GM19372 (cell line): ENCODE results near the gene PTAFR.

Source experiments
- ATAC-seq: cut with Tn5 transposase; IDR thresholded peaks from one replicate; pipeline ENCODE4 v1.9.1; 2021; ENCODE audit warnings: mild to moderate bottlenecking, low read depth, moderate library complexity; ENCODE audit not compliant: unreplicated experiment

Gene PTAFR

DNA sequence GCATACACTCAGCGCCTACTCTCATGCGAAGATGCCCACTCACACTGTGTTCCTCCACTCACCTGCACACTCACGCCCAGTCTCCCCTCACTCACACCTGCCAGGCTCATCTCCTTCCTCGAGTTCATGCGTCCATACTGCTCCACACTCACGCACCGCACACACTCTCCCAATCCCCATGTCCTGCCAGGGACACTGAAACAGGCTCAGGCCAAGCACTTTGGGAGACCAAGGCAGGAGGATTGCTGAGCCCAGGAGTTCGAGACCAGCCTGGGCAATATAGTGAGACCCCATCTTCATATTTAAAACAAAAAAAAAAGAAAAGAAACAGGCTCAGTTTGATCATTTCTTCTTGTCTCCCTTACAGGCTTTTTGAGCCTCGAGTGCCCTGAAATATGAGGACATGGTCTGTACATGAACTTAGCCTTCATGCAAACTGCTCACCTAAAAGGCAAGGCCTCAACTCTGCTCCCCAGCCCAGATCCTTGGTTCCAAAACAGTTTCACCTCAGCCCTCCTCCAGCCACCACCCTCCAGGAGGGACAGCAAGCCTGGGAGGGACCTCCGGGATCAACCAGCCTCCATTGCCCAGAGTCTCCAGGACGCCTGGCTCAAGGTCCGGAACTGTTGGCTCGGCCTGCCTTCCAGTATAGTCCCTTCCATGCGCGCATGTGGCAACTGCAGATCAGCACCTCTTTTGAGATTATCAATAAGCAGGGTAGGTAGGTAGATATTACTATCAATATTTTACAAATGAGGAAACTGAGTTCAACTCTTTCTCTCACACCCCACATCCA, 2.4 kb upstream of the PTAFR start:
- no peak for ATAC-seq

DNA sequence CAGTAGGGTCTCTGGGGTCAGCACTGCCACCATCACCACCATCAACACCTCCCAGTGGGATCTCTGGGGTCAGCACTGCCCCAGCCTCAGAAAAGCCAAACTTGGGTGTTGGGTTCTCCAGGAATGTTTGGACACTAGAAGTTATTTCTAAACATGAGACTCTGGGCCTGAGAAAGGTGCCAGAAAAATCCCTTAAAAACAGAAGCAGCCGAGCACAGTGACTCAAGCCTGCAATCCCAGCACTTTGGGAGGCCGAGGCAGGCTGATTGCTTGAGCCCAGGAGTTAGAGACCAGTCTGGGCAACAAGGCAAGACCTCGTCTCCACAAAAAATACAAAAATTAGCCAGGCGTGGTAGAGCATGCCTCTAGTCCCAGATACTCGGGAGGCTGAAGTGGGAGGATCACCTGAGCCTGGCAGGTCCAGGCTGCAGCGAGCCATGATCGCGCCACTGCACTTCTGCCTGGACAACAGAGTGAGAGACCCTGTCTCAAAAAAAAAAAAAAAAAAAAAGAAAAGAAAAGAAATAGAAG, 470 bp downstream of the PTAFR start:
- ATAC-seq = no peak

DNA sequence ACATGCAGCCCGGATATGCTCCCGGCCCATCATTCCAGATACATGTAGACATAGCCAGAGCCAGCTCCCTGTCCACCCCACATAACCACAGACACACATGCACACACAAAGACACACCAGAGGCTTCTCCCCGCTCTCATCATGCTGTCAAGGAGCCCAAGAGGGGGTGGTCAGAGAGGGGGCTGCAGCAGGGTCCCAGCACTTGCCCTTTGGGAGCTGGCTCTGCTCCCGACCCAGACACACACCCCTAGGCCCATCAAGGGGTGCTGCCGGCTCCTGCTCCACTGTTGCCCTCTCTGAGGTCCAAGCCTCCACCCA, 2.6 kb downstream of the PTAFR start:
- ATAC-seq = no peak

DNA sequence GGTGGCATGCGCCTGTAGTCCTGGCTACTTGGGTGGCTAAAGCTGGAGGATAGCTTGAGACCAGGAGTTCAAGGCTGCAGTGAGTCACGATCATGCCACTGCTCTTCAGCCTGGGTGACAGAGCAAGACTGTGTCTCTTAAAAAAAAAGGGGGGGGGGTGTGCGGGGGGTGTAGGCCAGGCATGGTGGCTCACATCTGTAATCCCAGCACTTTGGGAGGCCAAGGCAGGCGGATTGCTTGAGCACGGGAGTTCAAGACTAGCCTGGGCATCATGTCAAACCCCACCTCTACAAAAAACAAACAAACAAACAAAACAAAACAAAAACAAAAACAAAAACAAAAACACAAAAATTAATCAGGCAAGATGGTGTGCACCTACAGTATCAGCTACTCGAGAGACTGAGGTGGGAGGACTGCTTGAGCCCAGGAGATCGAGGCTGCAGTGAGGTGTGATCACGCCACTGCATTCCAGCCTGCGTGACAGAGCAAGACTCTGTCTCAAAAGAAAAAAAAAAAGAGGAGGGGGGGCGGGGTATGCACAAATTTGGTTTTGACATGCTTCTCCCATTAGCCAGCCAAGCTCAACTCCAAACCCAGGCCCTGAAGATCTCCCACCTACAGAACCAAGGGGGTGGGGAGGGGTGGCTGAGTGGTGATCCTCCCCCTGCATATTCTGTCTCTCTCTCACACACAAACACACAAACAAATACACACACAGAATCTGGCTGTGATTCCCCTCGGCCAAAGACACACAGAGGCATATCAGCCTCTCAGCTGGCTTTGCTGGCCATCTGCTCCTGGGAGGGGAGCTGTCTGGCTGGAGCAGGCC, 3.1 kb downstream of the PTAFR start:
- ATAC-seq = no peak

DNA sequence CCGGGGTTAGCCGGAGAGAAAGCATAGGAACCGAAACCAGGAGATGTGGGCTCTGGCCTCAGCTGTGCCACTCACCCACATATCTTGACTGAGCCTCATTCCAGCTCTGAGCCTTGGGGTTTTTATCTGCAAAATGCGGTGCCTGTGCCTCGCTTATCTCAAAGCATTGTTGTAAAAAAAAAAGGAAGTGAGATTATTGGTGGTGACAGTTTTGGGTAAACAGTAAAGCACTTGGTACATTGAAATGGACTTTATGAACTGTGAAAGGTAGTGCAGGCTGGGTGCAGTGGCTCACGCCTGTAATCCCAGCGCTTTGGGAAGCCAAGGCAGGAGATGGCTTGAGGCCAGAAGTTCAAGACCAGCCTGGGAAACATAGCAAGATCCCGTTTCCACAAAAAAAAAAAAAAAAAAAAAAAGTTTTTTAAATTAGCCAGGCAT, 3.8 kb downstream of the PTAFR start:
- peak; percentile 73 for ATAC-seq

DNA sequence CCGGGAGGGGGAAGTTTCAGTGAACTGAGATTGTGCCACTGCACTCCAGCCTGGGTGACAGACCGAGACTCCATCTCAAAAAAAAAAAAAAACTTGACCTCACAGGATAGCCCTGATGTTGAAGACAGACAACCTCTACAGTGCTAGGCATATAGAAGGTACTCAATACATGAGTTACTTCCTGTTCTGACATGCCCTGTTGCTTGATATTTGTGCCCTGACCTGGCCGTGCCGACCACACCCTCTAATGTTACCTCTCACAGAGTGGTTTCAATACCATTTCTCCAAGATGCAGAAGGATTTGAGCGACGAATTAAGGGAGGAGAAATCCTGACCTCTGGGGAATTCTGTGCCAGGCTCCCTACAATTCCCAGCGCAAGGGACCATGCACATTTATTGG, 5.2 kb downstream of the PTAFR start:
- ATAC-seq = no peak

DNA sequence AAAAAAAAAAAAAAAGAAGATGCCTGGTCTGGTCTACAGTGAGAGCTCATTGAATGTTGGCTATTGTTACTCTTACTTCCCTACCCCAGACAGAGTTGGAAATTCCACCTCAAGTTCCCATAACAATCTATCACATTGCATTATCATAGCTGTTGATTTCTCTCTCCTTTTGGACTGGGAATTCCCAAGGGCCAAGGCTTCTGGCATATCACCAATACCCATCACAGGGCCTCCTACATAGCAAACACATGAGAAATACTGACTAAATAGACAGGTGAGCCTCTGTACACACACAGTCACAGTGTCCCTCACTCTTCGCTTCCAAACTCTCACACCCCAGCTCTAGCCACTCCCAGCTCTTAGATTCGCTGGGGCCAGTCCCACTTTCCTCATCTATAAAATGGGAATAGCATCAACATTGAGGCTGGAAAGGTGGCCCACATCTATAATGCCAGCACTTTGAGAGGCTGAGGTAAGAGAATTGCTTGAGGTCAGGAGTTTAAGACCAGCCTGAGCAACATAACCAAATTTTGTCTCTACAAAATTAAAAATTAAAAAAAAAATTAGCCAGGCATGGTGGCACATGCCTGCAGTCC, 6.4 kb downstream of the PTAFR start:
- ATAC-seq = no peak

DNA sequence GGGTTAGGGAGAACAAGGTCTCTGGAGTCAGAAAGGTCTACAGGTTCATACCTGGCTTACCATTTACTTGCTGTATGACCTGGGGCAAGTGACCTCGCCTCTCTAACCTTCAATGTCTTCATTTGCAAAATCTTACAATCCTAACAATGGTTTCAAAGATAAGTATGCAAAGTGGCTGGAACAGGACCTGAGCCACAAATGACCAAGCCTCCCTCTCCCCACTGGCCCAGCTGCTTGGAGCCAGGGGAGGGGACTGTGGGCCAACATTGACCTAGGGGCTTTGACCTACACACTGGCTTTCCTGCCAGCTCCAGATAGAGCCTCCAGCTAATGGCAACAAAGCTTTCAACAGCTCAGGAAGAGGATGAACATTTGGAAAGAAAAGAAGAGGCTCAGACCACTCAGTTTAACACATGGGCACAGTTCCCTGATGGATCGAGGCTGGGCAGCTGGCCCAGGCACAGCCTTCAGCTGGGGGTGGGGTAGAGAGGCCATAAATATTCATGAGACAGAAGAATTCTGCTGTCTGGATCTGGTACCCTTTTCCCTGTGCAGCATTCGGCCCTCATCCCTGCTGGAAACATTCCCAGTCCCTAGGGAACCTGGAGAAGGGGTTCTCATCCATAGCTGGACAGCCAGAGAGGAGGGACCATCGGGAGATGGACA, 12.9 kb downstream of the PTAFR start:
- no peak for ATAC-seq

DNA sequence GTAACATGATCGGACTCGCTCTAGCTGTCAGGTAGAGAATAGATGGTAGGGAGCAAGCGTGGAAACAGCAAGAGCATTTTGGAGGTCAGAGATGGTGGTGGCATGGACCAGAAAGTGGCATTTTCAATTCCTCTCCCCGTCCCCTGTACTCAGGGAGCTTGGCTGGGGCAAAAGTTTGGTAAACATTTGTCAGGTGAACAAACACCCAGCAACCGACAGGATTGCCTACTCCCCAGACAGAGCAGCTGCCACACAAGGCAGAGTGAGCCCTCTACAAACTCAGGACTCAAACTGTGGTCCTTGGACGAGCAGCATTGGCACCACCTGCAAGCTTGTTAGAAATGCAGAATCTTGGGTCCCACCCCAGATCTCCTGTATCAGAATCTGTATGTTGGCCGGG, 14.3 kb downstream of the PTAFR start:
- ATAC-seq = no peak

DNA sequence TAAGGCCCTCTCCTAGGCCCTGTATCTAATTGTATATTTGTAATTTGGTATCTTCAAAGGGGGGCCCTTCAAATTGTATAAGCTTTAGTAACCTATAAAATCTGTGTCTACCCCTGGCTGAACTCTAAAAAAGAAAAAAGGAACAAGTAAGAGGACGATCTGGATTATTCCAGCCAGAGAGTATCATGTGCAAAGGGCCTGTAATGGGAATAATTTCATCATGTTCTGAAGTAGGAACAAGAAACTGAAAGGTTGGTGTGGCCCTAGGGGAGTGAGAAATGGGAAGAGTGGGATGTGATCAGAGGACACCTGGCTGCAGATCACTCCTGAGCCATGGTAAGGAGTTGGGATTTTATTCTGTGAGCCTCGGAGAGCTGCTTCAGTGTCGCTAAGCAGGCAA, 14.7 kb downstream of the PTAFR start:
- ATAC-seq = no peak

DNA sequence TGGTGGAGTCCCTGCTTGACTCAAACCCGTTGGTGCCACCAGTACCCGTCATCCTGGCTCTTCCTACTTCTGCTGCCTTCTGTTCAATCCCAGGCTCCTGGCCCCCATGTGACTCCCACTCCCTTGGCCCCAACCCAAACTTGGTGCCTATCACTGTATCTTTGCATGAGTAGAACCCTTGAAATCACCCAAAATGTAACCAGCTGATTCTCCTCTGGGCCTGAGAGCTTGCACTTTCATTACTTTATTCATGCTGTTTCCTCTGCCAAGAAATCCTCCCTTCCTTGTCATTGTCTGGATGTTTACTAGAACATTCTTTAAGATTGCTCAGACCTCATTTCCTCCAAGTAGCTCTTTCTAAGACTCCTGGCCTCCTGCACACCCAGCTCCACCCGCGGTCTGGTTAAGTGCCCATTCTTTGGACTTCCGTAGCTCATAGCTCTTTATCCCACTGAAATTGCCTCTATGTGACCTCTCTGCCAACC, 15.7 kb downstream of the PTAFR start:
- ATAC-seq = no peak

DNA sequence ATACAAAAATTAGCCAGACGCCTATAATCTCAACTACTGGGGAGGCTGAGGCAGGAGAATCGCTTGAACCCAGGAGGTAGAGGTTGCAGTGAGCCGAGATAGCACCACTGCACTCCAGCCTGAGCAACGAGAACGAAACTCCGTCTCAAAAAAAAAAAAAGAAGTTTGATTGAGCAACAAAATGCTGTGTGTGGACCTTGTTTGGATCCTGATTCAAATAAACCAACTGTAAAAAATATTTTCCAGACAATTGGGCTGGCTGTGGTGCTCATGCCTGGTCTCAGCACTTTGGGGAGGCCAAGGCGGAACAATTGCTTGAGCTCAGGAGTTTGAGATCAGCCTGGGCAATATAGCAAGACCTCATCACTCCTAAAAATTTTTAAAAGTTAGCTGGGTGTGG, 16.8 kb downstream of the PTAFR start:
- no peak for ATAC-seq

DNA sequence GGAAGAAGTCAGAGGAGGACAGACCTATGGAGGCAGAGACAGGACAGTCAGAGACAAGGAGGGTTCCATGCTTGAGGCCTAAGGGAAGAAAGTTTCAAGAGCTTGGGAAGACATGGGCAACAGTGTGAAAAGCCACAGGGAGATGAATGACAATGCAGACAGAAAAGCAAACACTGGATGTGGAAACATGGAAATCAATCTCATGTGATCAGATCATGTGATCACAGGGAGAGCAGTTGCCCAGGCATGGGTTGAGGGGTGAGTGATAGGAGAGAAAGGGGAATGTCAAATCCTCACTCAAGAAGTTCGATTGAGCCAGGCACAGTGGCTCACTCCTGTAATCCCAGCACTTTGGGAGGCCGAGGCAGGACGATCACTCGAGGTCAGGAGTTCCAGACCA, 17.2 kb downstream of the PTAFR start:
- no peak for ATAC-seq

DNA sequence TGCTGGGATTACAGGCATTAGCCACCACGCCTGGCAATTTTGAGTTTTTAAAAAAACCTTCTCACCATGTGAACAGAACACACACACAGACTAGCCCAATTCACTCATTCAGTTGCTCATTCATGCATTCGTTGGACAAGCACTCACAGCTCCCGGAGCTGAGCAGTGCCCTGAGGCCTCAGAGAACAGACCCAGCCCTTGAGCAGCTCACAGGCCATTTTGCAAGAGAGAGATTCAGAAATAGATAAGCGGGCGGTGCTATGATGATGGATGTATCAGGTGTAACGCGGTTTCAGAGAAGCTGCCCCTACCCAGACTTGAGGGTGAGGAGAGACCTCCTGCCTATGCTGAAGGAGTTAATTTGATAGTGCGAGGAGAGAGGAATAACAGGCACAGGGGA, 18.6 kb downstream of the PTAFR start:
- ATAC-seq = no peak

DNA sequence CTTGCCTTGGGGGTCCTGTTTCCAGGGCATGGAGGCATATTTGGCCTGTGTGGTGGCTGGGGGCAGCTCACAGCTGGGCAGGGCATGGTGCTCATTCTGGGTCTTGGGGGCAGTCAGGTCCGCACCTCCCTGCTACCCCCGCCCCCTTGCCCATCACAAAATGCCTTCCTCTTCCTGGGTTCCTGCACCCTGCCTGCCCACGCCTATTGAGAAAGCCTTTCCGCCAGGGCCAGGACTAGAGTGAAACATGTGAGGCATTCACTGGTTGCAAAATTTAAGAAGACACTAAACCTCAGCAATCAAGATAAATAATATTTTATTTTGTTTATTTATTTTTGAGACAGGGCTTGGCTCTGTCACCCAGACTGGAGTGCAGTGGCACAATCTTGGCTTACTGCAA, 19.7 kb downstream of the PTAFR start:
- no peak for ATAC-seq

DNA sequence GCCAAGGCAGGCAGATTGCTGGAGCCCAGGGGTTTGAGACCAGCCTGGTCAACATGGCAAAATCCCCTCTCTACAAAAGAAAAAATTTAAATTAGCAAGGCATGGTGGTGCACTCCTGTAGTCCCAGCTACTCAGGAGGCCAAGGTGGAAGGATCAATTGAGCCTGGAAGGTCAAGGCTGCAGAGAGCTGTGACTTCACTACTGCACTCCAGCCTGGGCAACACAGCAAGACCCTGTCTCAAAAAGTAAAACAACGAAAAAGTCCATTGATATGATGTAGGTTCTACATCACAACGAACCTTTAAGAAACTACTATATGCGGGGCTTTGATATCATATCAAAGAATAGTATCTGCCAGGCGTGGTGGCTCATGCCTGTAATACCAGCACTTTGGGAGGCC, 20.9 kb downstream of the PTAFR start:
- no peak for ATAC-seq

DNA sequence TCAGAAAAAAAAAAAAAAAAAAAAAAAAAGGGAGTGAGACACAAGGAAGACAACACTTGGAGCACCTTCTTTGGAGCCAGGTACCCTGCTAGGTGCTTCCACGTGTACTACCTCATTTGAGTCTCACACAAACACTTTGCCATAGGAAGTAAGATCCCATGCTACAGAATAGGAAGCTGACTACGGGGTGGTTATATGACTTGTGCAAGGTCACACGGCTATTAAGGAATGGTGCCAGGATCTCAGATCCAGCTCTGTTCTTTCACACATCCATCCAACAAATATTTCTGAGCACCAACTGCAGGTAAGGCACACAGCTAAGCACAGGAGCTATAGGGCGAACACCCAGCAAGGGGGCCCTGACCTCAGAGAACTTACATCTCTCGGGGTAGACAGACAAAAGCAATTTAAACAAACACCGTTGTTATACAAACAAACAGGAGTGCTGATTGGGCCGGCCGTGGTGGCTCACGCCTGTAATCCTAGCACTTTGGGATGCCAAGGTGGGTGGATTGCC, 22.4 kb downstream of the PTAFR start:
- ATAC-seq = no peak

DNA sequence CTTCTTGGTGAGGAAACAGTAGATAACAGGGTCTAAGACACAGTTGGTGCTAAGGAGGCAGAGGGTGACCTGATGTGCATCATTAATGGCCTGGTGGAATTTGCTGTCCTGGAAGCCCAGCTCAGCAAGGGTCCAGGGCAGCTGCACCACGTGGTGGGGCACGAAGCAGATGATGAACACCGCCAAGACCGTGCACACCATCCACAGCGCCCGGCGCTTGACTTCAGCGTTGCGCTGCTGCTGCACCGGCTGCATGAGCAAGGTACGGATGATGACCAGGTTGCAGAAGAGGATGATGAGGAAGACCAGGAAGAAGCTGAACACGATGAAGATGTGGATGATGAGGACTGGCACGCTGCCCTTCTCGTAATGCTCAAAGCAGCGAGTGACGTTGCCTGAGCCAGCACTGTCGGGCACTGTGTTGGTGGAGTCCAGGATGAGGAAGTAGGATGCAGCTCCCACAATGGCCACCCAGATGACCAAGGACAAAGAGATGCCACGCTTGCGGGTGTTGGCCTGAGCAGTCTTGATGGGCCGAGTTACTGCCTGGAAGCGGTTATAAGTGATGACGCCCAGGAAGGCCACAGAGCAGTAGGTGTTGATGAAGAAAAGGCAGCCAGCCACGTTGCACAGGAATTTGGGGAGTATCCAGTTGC, 26.2 kb downstream of the PTAFR start:
- no peak for ATAC-seq

DNA sequence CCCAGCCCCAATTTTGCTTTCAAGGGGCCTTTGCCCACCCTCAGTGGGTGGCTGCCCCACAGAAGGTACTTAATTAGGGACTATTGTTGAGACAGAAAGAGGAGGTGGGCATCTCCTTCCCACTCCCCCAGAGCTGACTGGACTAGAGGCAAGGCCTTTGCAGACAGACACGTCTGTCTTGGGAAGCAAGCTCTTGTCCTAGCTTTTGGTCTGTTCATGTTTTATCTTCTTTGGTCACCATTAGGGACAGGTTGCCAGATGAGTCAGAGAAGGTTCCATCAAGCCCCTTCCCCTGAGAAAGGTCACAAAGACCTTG, 27.7 kb downstream of the PTAFR start:
- no peak for ATAC-seq
